Measurements from ENCODE around the gene ZFP64.

The ZFP64 gene

DNA sequence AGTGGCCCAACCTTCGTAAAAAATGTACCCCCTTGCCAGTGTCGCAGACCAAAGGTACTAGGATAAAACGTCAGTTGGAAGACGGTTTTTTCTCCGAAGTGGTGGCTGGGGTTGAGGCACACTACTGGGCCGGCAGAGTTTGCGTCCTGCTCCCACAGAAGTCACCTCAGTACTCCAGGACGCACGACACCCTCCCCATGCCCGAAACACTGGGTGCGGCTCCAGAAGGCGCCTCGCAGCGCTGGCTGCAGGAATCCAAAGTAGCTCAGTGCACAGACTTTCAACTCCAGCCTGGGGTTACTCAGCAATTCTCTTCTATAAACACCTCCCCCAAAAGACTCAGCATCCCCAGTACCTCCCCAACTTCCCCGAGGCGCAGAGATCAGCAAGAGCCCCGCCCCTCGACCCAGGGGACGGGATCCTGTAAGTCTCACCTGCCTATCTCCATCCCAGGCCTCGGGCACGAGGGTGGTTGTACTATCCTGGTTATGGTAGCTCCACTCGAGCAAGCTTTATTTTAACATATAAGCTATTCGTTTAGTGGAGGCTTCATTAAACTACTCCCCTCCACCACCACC, 88.2 kb downstream of the ZFP64 start:
- DNase-seq: no peak

DNA sequence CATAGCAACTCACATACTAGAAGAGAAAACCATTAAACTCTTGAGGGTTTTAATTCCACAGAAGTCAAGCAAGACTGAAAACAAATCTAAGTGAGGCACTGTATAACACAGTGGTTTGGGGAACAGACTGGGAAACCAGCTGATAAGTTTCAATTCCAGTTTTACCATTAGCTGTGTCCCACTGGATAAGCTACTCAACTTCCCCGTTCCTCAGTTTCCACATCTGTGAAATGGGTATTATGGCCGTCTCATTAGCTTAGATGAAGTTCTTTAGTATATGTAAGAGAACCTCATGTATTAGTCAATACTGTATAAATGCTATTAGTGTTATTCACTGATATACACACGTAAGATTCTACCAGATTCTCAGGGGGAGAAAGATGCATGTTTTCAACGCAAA, 89.0 kb downstream of the ZFP64 start:
- DNase-seq: no peak

DNA sequence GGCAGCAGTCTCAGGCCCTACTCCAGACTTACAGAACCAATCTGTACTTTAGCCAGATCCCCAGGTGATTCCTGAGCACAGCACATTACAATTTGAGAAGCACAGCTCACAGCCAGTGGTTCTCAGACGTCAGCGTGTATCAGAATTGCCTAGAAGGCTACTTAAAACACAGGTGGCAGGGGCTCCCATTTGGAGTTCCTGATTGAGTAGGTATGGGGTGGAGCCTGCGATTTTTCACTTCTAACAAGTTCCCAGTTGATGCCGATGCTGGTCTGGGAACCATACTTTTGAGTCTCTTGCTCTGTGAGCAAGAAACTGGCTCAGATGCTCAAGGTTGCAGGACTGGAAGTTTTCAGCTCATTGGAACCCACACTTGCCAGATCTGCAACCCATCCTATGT, 89.5 kb downstream of the ZFP64 start:
- no peak for DNase-seq
